Stimulated activated CD4-positive, alpha-beta T cell treated with anti-CD3 and anti-CD28 coated beads, Interleukin-1b, Interleukin-23, amount 100 ng/mL, for 1 hour (primary cell): ENCODE results near the gene SHISA9.

Source experiments
- DNase-seq, 2 donors: peaks; one replicate each; pipeline ENCODE4 v3.0.0-alpha.2; 2020; ENCODE audit warnings: low read depth in 2 of 2

SHISA9 gene

DNA sequence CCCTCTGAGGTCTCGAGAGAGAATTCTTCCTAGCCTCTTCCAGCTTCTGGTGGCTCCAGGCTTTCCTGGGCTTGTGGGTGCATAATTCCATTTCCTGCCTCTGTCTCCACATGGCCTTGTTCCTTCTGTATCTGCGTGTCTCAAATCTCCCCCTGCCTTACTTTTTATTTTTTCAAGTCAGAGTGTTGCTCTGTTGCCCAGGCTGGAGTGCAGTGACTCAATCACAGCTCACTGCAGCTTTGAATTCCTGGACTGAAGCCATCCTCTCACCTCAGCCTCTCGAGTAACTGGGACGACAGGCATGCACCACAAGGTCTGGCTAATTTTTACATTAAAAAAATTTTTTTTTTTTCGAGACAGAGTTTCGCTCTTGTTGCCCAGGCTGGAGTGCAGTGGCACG is 120.6 kb downstream of the SHISA9 start:
- no peak for DNase-seq

DNA sequence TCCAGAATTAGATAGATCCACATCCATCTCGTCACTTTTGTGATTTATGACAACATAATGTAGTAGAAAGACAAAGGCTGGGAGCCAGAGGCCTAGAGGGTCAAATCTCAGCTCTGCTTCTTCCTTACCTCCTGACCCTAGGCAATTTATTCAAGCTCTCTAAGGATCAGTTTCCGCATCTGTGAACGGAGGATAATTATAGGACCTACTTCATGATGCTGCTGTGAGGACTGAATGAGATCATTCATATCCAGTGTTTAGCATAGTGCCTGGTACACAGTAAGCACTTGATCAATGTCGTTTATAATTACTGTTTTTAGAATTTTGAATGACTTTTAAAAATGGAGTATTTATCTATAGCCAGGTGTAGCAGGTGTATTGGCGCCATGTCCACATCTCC is 128.4 kb downstream of the SHISA9 start:
- DNase-seq = no peak

DNA sequence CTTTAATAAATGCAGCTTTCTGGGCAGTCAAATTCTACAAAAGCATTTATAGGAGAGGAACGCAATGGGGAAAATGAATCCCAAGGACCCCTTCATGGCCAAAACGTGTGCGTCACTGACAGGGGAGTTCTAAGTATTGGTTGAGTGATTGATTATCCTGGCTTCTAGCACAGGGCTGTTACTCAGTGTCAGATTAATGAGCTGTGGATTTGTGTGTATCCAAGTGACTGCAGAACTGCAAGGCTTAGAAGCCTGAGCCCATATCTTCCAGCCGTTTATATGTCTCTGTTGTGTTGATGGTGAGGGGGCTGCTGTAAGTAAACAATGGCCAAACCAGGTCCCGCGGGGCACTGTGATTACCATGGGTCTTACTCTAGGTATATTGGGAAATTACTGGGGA is 129.4 kb downstream of the SHISA9 start:
- no peak for DNase-seq

DNA sequence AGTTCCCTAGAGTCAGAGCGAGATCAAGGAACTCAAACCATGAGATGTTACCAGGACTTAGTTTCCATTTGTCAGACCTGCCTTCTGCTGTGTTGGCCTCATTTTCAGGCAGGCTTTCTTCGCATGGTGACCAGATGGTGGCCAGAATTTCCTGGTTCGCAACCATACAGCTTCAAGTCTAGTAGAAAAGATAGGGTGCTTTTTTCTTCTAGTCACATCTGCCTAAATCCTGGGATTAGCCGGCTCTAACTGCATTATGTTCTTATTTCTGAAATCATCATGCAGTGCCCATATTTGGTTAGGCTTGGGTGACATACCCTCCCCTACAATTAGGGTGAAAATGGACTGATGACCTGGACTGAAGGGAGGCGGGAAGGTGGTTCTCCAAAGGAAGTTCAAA is 131.5 kb downstream of the SHISA9 start:
- no peak for DNase-seq

DNA sequence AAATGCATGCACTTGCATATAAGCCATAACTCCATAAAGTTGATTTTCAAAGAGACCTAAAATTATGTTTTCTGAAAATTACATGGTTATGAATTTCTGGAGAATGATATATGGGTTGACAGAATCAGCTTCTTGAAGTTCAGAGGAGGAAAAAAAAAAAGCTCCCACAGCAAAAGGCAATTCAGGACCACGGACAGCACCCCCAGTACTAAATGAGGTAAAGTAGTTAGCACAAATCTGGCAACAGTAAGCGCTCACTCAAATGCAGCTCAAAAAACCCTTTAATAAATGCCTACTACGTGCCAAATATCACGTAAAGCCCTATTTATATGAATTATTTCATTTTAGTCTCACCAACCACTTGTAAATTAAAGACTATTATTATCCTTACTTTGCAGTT is 135.2 kb downstream of the SHISA9 start:
- no peak for DNase-seq

DNA sequence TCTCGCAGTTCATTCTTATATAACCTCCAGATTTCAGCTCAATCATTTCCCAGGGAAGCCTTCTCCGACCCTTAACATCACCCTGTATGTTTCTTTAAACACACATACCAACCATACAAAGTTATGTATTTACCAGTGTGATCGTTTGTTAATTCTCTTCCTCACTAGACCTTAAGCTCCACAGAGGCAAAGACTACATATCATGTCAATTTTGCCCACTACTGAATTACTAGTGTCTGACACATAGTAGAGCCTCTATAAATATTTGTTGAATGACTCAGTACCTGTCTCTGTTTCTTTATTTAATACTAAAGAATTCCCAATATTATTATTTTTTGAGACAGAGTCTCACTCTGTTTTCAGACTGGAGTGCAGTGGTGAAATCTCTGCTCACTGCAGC is 137.2 kb downstream of the SHISA9 start:
- no peak for DNase-seq

DNA sequence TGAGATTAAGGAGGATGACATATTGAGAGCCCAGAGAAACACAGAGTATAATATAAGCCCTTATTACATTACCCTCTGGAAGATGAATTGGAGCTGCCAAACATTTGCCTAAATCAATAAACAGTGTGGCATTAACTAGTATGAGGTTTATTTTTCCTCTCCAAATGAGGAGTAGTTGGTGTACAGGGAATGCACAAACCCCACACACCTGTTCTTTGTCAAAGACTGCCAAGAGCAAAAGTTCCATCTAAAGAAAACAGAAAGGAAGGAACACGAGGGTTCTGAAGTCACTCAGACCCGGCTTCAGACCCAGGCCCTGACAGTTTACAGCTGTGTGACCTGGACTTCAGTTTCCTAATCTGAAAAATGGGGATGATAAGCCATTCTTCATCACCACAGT is 138.1 kb downstream of the SHISA9 start:
- no peak for DNase-seq

DNA sequence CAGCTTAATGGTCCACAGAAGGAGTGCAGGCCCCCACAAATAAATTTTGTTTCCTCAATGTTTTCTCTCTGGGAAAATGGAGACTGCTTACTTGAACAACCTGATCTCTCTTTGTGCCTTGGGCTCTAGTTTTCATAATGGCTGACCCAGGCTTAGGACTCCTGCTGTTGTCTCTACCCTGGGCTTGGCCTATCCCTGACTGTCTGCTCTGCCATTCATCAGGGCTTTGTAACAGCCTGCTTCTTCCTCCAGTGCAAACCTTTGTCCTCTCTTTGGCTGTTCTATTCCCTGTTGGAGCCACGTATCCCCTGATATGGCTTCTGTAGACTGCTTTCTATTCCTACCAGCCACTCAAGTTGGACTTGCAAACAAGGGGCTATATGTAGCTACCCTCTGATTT is 139.8 kb downstream of the SHISA9 start:
- DNase-seq = no peak

DNA sequence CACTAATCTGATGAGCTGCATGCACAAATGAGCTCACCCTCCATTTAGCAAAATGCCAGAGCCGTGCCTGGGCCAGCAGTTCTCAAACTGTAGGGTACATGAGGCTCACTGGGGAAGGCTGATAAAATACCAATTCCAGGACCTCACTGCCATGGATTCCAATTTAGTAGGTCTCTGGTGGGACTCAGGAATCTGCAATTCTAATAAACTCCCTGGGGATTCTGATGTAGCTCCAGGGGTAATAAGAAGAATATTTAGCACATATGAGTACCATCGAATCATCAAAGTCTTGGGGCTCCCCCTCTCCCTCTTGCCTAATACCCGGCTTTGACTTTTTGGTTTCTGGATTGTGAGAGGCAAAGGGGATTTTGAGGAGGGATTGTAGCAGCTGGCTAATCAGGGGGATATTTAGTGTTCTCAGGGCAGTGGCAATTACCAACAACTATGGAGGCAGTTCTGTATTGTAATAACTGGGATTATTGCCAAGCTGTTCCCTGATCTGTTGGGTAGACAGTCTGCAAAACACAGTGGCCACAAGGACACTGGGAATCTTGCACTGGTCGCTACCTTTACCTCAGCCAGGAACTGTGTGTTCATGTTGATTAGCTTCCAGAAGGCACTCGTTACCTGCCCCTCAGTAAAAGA is 140.4 kb downstream of the SHISA9 start:
- DNase-seq = no peak

DNA sequence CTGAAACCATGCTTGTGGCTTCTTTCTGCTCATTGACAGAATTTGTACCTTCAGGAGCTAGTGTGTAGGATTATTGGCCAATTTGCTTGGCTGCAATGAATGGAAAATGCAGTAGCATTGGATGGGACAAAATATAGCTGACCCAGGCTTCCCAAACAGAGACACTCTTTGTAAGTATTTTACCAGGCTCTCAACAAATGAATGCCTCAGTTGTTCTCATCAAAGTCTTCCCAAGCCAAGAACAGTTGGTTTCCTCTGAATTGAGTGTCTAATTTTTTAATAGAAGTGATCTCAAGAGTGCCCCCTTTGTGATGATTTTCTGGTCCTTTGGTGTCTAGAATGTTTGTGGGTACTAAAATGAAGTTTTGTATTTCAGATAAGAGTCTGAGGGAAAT is 140.9 kb downstream of the SHISA9 start:
- no peak for DNase-seq

DNA sequence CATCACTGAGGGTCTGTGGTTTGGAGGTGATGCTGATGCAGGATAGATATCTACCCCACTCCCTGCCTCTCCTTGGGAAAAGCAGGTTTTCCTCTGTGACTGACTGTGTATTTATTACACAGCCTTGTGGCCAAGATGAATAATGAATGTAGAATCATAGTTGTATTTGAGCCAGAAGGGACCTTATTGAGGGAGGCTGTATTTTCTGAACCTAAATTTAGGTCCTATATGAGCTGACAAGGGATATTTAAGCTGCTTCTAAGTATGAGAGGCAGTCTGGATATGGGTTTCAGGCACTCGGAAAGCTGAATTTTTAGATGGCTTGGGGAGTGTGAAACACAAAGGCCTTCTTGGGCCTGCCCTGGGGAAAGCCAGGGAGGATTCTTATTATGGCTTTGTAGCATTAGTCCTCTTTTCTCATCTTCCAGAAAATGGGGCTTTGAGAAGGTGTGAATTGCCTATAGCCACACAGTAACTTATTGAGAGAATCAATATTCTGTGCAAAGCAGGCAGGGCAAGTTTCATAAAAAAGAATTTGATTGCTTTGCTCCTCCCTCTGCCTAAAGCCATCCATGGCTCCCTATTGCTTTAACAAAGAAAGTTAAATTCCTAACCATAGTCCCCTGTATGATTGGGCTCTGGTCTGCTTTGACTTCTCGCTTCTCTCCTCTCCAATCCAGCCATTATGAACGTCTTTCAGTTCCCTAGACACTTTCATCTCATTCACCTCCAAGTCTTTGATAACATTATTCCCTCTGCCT is 144.8 kb downstream of the SHISA9 start:
- no peak for DNase-seq

DNA sequence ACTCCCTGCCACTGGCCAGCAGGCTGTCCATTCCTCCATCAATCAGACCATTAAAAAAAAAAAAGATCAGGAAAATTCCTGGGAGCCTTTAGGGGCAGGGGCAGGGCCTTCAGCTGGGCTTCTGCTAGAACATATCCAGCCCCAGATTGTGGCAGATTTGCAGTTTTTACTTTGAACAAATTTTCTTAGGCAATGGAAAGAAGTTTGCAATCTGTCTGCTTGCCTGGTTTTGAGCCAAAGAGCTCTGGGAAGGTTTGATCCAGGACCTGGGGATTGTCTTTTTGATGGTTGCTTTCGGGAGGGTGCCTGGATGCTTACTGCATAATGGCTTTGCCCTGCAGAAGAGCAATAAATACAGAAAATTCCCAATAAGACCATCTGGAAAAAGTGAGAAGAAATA is 145.9 kb downstream of the SHISA9 start:
- no peak for DNase-seq

DNA sequence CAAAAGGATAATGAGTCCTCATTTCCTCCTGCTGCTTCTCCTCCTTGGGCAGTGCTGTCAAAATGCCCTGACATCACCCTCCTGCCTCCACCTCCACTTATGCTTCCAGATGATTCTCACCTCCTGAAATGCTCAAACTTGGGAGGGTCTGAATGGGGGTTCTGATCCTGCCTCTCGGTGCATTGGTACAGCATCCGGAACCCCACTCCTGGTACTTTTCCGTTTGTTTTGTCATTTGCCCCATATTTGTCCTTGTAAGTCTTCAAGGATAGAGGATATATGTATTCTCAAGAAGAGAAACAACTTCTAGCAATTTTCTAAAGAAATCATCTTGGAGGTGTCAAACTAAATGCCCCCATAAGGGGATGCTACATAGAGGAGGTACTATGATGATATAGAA is 148.3 kb downstream of the SHISA9 start:
- no peak for DNase-seq

DNA sequence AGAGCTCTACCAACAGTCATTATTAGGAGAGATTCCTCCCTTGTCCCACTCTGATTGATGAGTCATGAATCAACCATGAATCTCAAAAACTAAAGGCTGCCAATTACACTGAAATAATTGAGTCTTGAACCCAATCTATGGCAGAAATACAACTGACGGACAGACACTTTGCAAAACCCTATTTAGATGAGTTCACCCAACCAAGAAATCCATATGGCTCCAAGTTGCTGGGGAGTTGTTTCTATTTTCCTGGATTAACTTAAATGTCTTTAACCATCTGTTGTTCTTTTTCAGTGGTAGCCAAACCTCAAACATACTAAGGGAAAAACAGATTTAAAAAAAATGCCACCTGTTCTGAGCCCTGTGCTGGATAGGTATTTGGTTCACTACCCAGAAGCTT is 151.0 kb downstream of the SHISA9 start:
- no peak for DNase-seq

DNA sequence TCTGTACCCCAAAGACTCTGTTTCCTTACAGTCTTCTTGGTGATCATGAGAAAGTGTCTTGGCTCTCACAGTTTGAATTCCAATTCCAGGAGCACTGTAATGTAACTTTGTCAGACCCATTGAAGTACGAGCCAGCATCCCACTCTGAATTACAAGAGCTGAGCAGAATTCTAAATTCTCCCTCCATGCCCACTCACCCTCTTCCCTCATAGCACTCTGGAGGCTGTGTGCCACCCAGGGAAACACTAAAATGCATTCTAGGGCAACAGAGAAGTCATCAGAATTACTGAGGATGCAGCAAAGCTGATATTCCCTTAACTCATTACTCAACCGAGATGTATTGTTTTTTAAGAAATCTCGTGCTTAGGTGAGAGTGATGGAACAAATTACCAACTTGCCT is 154.1 kb downstream of the SHISA9 start:
- no peak for DNase-seq

DNA sequence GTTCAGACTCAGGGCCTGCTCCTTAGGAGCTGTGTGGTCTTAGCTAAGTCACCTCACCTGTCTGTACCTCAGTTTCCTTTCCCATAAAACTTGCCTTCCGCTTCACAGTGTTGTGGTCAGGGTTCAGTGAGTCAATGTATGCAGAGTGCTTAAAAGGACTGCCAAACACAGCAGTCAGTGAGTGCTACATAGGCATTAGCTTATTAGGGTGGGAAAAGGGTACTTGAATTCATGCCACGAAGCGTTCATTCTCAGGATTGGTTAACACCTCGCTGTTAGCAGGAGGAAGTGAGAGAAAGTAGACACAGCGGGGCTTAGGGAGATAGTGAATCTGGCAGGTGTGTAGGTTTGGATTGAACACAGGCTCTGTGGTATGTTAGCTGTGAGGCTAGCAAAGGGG is 155.2 kb downstream of the SHISA9 start:
- no peak for DNase-seq

DNA sequence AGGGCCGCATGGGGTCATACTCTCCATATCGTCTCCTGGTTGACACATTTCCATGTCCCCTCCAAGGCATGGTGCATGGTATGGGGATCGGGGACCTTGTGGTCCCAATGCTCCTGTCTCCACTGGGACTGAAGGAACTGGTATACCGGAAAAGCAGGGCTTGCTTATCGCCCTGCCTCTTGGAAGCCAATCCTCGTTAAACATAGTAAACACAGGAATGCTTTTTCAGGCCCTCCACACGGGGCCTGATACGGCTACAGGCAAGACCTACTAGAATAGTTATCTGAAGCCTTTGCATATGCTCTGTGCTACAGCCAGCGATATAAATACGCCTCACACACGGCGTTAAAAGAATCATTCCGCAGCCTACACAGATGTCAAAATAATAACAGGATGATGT is 159.5 kb downstream of the SHISA9 start:
- DNase-seq = no peak

DNA sequence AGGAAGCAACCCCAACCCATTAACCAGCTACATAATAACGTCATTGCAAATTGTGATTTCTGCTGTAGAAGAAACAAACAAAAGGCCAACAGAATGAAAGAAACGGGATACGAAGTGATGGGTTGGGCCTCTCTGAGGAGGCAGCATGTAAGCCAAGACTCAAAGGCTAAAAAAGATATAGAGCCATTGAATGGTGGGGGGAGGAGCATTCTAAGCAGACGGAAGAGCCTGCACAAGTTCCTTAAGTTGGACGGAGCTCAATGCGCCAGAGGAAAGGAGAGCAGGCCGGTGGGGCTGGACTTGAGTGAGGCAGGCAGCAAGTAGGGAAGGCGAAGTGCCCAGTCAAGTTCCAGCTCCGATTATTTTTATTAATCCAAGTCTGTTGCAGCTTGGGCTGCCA is 160.3 kb downstream of the SHISA9 start:
- no peak for DNase-seq

DNA sequence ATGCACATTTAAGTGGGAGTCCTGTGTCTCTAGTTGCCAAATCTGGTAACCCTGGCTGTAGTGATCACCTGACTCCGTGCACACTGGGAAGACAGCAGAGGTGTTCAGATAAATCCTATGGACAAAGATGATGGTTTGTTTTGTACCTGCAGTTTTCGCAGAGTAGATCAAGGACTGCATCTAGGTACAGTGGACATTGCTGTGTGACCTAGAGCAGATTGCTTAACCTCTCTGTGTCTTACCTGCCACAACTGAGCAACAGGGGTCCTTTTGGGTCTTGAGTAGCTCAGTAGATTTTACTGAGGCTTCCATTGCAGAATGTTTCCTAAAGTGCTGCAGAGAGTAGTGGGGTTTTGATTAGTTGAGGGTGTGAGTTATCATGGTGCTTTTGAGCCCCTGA is 160.8 kb downstream of the SHISA9 start:
- no peak for DNase-seq

DNA sequence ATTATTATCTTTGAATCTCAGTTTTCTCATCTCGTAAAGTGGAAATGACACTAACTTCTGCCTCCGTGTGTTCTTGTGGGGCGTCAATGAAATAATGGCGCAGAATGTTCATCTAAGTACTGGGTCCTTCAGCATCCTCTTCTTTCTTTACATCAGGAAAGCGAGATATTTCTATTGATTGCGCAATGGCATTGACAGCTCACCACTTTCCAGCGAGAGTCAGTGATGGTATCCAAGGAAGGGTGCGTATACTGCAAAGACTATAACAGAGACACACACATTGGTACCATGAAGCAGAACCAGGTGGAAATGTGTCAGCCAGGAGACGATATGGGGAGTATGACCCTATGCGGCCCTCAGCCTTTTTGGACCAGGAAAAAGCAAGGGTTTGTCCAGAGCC is 162.1 kb downstream of the SHISA9 start:
- no peak for DNase-seq

DNA sequence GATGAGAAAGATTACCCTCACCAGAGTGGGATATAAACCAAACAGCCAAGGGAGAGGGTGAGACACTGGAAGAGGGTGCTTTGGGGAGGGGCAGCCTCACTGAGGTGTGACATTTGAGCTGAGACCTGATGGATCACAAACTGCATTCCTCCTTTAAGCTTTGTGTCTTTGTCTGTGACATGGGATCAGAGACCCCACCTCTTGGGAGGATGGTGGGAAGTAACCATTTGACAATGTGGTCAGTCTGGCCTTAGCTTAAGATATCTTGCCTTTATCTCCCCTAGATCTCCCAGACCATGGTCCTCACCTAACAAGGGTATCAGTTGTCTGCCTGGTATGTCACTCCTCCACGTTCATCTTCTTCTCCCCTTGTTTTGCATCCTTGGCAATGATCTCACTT is 163.4 kb downstream of the SHISA9 start:
- DNase-seq = no peak

DNA sequence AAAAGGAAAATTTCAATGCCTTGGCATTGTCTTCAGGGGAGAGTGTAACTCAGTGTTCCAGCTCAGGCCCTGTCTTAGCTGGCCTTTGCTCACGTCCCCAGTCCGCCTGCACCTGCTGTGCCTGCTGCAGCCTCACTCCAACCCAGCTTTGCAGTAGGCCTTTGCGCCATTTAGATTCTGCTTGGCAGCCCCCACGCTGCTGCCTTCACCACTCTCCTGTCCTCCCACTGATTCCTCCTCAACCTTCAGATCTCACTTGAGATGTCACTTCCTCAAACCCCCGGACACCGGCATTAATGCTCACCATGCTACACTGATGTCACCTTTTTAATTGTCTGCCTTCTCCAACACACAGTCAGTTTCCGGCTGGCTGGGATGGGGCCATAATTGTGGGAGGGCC is 166.2 kb downstream of the SHISA9 start:
- no peak for DNase-seq

DNA sequence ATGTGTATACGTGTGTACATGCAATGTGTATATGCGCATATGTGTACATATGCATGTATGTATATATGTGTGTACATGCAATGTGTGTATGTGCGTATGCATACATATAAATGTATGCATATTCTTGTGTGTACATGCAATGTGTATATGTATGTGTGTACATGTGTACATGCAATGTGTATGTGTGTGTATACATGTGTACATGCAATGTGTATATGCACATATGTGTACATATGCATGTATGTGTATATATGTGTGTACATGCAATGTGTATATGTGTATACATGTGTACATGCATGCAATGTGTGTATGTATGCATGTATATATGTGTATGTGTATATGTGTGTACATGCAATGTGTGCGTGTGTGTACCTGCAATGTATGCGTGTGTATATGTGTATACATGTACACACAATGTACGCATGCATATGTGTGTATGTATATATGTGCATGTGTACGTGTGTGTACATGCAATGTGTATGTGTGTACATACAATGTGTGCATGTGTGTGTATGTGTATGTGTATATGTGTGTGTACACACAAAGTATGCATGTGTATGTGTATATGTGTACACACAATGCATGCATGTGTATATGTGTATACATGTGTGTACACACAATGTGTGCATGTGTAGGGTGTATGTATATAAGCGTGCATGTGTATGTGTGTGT is 167.7 kb downstream of the SHISA9 start:
- no peak for DNase-seq
